Mononuclear cell (primary cell): ENCODE results near the gene ZMPSTE24. TPM values are rescaled to one million over a fixed set of nuclear protein-coding genes. Genes with fewer than 3 reads are reported as not detected.

ENCODE experiments used
- H3K27me3 ChIP-seq: 2 replicates; pipeline ENCODE4 v1.6.0; 2011; ENCODE audit warnings: low read length, control low read depth; ENCODE audit not compliant: insufficient read depth
- H3K4me1 ChIP-seq: 2 replicates; pipeline ENCODE4 v1.5.1; 2011; ENCODE audit warnings: mild to moderate bottlenecking, low read length, control low read depth; ENCODE audit not compliant: insufficient read depth
- H3K4me3 ChIP-seq: 2 replicates; pipeline ENCODE4 v1.5.1; 2011; ENCODE audit warnings: mild to moderate bottlenecking, low read length, moderate library complexity
- H3K9me3 ChIP-seq: 2 replicates; pipeline ENCODE4 v1.5.1; 2011; ENCODE audit warnings: low read depth, mild to moderate bottlenecking, control low read depth, low read length
- total RNA-seq: library from RNA; depleted of rRNA; stranded (reverse); fragments of >200 nt; gene quantifications from one replicate; pipeline ENCODE4 v1.2.3, GENCODE V29; 2012

ZMPSTE24 gene
- total RNA-seq, 1 donor = 17.2 TPM

DNA sequence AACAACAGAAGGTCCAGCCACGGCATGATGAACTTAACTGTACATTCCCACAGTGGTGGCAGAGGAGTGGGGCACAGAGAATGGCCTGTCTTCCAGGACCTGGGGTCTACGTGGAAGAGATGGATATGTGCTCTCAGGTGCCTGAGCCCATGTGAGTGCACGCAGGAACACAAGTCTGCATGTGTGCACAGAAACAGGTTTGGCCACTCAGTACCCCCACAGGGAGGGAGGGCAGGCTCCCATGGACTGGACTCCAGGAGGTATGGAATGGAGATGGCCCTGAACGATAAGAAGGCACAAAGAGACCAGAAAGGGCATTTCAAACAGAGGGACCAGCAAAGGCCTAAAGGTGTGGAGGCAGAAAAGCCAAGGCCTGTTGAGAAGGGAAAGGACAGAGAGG lies 48.3 kb downstream of the ZMPSTE24 start:
- Histone ChIP-seq H3K9me3 (no peaks in the 10 kb centered on the region), H3K27me3 (no peaks in the 10 kb centered on the region), H3K4me1 (no peaks in the 10 kb centered on the region), H3K4me3 (no peak overlapping the region)

- Histone ChIP-seq H3K9me3 (no peaks in the 10 kb centered on the region), H3K4me1 (peaks cover 7% of the 10 kb centered on the region), H3K27me3 (no peaks in the 10 kb centered on the region), H3K4me3 (no peak overlapping the region)
Observed at GRCh38 chr1:40307186-40307585, 49.1 kb downstream of the ZMPSTE24 start.

GRCh38 chr1:40308036-40308727 lies 50.1 kb downstream of the ZMPSTE24 start:
- Histone ChIP-seq H3K4me3 (no peak overlapping the region), H3K9me3 (no peaks in the 10 kb centered on the region), H3K27me3 (no peaks in the 10 kb centered on the region), H3K4me1 (peaks cover 17% of the 10 kb centered on the region)

GRCh38 chr1:40309374-40310128 lies 51.5 kb downstream of the ZMPSTE24 start:
- Histone ChIP-seq H3K4me1 (peaks cover 23% of the 10 kb centered on the region), H3K9me3 (no peaks in the 10 kb centered on the region), H3K27me3 (no peaks in the 10 kb centered on the region), H3K4me3 (no peak overlapping the region)

DNA sequence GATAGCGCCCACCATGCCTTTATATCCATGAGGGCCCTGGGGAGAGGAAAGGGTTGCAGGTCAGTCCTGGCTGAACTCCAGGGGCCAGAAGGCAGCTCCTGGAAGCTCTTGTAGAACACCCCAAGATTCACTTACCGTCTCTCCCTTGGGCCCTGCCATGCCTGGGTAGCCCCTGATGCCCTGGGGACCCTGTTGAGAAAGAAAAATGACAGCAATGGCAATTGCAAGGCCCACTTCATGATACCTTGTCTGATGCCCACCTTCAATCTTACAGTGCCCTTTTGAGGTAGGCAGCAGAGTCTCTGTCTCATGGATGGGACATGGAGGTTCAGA lies 52.1 kb downstream of the ZMPSTE24 start:
- Histone ChIP-seq H3K9me3 (no peaks in the 10 kb centered on the region), H3K27me3 (no peaks in the 10 kb centered on the region), H3K4me1 (peaks cover 28% of the 10 kb centered on the region), H3K4me3 (no peak overlapping the region)

GRCh38 chr1:40310983-40311642 lies 53.1 kb downstream of the ZMPSTE24 start:
- H3K27me3 ChIP-seq = peaks cover 5% of the 10 kb centered on the region
- no peaks in the 10 kb centered on the region for H3K9me3 ChIP-seq
- H3K4me3 ChIP-seq = no peak overlapping the region
- peaks cover 39% of the 10 kb centered on the region for H3K4me1 ChIP-seq

DNA sequence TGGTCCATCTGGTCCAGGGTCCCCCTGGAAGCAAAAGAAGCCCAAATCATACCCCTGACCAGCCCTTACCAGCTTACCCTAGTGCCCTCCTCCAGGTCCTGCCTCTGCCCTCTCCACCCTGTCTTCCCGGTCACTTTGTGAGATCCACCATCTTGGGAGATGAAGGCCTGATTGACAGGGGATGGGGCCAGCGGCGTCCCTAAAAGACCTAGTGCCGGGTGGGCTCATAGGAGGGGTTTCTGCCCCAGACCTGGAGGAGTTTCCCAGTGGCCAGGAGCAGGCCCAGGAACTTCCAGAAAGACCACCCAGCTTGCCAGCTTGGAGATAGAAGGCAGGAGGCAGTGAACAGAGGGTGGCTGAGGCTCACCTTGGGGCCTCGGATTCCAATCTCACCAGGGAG lies 53.7 kb downstream of the ZMPSTE24 start:
- no peak overlapping the region for H3K4me3 ChIP-seq
- H3K4me1 ChIP-seq = peaks cover 44% of the 10 kb centered on the region
- H3K9me3 ChIP-seq = no peaks in the 10 kb centered on the region
- peaks cover 7% of the 10 kb centered on the region for H3K27me3 ChIP-seq

GRCh38 chr1:40312238-40313205 lies 54.5 kb downstream of the ZMPSTE24 start:
- no peak overlapping the region for H3K4me3 ChIP-seq
- H3K4me1 ChIP-seq = peaks cover 53% of the 10 kb centered on the region
- H3K27me3 ChIP-seq = peaks cover 13% of the 10 kb centered on the region
- H3K9me3 ChIP-seq = no peaks in the 10 kb centered on the region

GRCh38 chr1:40313329-40313957 lies 55.4 kb downstream of the ZMPSTE24 start:
- Histone ChIP-seq H3K4me3 (no peak overlapping the region), H3K9me3 (no peaks in the 10 kb centered on the region), H3K27me3 (peaks cover 19% of the 10 kb centered on the region), H3K4me1 (peaks cover 54% of the 10 kb centered on the region)

DNA sequence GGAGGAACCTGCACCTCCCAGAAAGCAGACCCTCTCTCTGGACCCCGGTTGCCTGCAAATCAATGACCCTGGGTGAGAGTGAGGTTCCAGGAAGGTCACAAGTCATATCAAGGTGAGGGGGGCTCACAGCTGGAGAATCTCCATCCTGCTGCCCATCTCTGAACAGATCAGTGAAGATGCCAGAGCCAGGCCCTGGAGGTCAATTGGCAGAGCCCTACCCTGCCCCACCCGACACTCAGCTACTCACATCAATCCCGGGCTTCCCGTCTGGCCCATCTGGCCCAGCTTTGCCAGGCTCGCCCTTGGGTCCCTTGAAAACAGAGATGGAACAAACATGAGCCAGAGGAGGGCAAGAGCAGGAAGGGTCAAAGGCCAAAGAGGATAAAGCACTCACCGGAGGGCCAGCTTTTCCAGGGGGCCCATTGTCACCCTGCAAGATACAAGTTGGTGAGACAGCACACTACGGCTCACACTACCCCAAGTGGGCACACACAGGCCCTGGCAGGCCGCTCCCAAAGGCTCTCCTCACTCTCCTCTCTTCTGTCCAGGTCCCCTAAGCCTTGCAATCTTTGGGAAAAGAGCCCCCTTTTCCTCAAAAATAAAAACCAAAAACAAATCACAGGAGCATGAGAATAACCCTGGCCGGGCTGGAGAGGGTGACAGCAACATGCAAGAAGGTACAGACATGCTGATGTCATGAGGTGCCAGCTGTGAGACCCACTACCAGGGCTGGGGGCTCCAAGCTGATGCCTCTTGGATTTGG lies 56.1 kb downstream of the ZMPSTE24 start:
- Histone ChIP-seq H3K4me3 (no peak overlapping the region), H3K4me1 (peaks cover 54% of the 10 kb centered on the region), H3K27me3 (peaks cover 24% of the 10 kb centered on the region), H3K9me3 (no peaks in the 10 kb centered on the region)

DNA sequence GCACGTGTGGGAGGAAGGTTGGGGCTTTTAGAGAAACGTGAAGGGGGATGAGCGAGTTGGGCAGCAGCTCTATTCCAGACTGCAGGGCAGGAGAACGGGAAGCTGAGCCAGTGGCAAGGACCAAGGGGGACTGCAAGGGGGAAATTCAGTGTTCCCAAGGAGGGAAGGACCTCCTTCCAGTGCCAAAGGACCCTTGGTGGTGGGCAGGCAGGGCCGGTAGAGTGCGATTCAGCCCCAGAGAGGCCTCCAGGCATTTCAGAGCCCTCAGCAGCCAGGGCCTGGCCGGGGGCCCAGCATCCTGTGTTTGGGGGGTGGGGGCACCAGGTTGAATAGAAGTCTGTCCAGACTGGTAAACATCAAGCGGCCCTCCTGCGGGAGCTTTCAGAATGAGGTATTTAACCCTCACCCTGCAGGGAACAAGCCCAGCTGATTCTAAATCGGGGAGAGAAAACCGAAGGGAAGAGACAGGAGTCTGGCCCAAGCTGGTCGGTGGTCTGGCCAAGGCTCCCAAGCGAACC lies 56.7 kb downstream of the ZMPSTE24 start:
- H3K4me3 ChIP-seq = no peak overlapping the region
- peaks cover 25% of the 10 kb centered on the region for H3K27me3 ChIP-seq
- peaks cover 54% of the 10 kb centered on the region for H3K4me1 ChIP-seq
- H3K9me3 ChIP-seq = no peaks in the 10 kb centered on the region

GRCh38 chr1:40315239-40315794 lies 57.3 kb downstream of the ZMPSTE24 start:
- Histone ChIP-seq H3K27me3 (peaks cover 25% of the 10 kb centered on the region), H3K4me3 (peak overlapping the region; percentile 41), H3K4me1 (peaks cover 54% of the 10 kb centered on the region), H3K9me3 (no peaks in the 10 kb centered on the region)

- H3K27me3 ChIP-seq = peaks cover 25% of the 10 kb centered on the region
- H3K4me1 ChIP-seq = peaks cover 54% of the 10 kb centered on the region
- H3K4me3 ChIP-seq = peak overlapping the region; percentile 41
- H3K9me3 ChIP-seq = no peaks in the 10 kb centered on the region
Observed at GRCh38 chr1:40315795-40316594, 58.0 kb downstream of the ZMPSTE24 start.
